DND-41 (cell line): ENCODE data around the gene DNAJB7.

ENCODE experiments used
- ATAC-seq: fragments of 200-7000 bp; cut with Tn5 transposase; 3 replicates; pipeline ENCODE4 v1.9.1; 2021; ENCODE audit warnings: low read depth; ENCODE audit not compliant: insufficient read depth
- DNase-seq: peaks from one replicate; pipeline ENCODE4 v3.0.0-alpha.2; 2020
- H2AFZ ChIP-seq: 2 replicates; pipeline ENCODE4 v1.6.0; 2012; ENCODE audit warnings: low read depth, low read length
- H3K27ac ChIP-seq: 2 replicates; pipeline ENCODE4 v1.5.1; 2012; ENCODE audit warnings: low read length, inconsistent platforms
- H3K27me3 ChIP-seq: fragments of 200-600 bp; sonication (generic); 2 replicates; pipeline ENCODE4 v1.6.0; 2012; ENCODE audit warnings: low read length, mild to moderate bottlenecking, inconsistent platforms; ENCODE audit not compliant: insufficient read depth, poor library complexity
- H3K36me3 ChIP-seq: 2 replicates; pipeline ENCODE4 v1.5.1; 2012; ENCODE audit warnings: low read length, inconsistent platforms; ENCODE audit not compliant: insufficient read depth
- H3K4me1 ChIP-seq: 2 replicates; pipeline ENCODE4 v1.5.1; 2012; ENCODE audit warnings: mild to moderate bottlenecking, low read length; ENCODE audit not compliant: insufficient read depth
- H3K4me2 ChIP-seq: 2 replicates; pipeline ENCODE4 v1.6.0; 2012; ENCODE audit warnings: mild to moderate bottlenecking, moderate library complexity, low read length, inconsistent platforms; ENCODE audit not compliant: insufficient read depth
- H3K4me3 ChIP-seq, 2 experiments: fragments of 200-600 bp in 1 of 2; shearing (Covaris generic) in 1 of 2; 2 replicates each; pipeline ENCODE4 v1.5.1; 2012 to 2016; ENCODE audit warnings: inconsistent platforms in 2 of 2, low read length in 2 of 2, mild to moderate bottlenecking in 2 of 2, low read depth in 1 of 2, moderate library complexity in 1 of 2
- H3K79me2 ChIP-seq: 2 replicates; pipeline ENCODE4 v1.6.0; 2012; ENCODE audit warnings: low read length, inconsistent platforms; ENCODE audit not compliant: insufficient read depth
- H3K9ac ChIP-seq: 2 replicates; pipeline ENCODE4 v1.6.0; 2012; ENCODE audit warnings: low read depth, mild to moderate bottlenecking, inconsistent platforms, low read length, moderate library complexity
- H3K9me3 ChIP-seq: 2 replicates; pipeline ENCODE4 v1.5.1; 2012; ENCODE audit warnings: low read length, moderate library complexity, mild to moderate bottlenecking, inconsistent platforms; ENCODE audit not compliant: insufficient read depth, severe bottlenecking
- H4K20me1 ChIP-seq: 2 replicates; pipeline ENCODE4 v1.6.0; 2012; ENCODE audit warnings: low read length; ENCODE audit not compliant: insufficient read depth
- CTCF ChIP-seq: IDR thresholded peaks from 2 replicates; pipeline ENCODE4 v1.5.1; 2012; ENCODE audit warnings: borderline replicate concordance, low read length, moderate library complexity, mild to moderate bottlenecking; ENCODE audit not compliant: poor library complexity, severe bottlenecking; ENCODE audit errors: extremely low read depth
- EZH2 ChIP-seq: IDR thresholded peaks from 3 replicates; pipeline ENCODE4 v1.6.1; 2012; ENCODE audit warnings: borderline replicate concordance, low read depth, mild to moderate bottlenecking, moderate library complexity, low read length, inconsistent platforms; ENCODE audit not compliant: severe bottlenecking

The DNAJB7 gene

GRCh38 chr22:40878922-40879321 lies 17.0 kb upstream of the DNAJB7 start:
- Histone ChIP-seq H4K20me1 (no peaks in the 10 kb centered on the region), H3K4me3 (no peak overlapping the region), H3K79me2 (no peaks in the 10 kb centered on the region), H3K9me3 (no peaks in the 10 kb centered on the region), H3K27me3 (no peaks in the 10 kb centered on the region), H3K9ac (no peak overlapping the region), H3K4me1 (no peaks in the 10 kb centered on the region), H3K4me2 (no peak overlapping the region), H2AFZ (no peak overlapping the region), H3K36me3 (peaks cover 19% of the 10 kb centered on the region), H3K27ac (no peak overlapping the region)
- TF ChIP-seq CTCF (no peak), EZH2 (no peak)
- no peak for DNase-seq
- no peak for ATAC-seq

GRCh38 chr22:40877488-40877887 lies 15.6 kb upstream of the DNAJB7 start:
- H3K4me1 ChIP-seq: no peaks in the 10 kb centered on the region
- H3K27ac ChIP-seq: no peak overlapping the region
- TF ChIP-seq CTCF: no peak
- no peak for TF ChIP-seq EZH2
- H3K4me2 ChIP-seq: no peak overlapping the region
- no peaks in the 10 kb centered on the region for H3K9me3 ChIP-seq
- H4K20me1 ChIP-seq: no peaks in the 10 kb centered on the region
- no peaks in the 10 kb centered on the region for H3K79me2 ChIP-seq
- no peak overlapping the region for H3K4me3 ChIP-seq
- no peak for DNase-seq
- no peak overlapping the region for H3K9ac ChIP-seq
- H2AFZ ChIP-seq: no peak overlapping the region
- no peaks in the 10 kb centered on the region for H3K27me3 ChIP-seq
- H3K36me3 ChIP-seq: peaks cover 12% of the 10 kb centered on the region
- ATAC-seq: no peak

GRCh38 chr22:40876907-40877306 lies 15.0 kb upstream of the DNAJB7 start:
- no peaks in the 10 kb centered on the region for H3K27me3 ChIP-seq
- no peaks in the 10 kb centered on the region for H3K9me3 ChIP-seq
- peaks cover 7% of the 10 kb centered on the region for H3K36me3 ChIP-seq
- H3K4me1 ChIP-seq: no peaks in the 10 kb centered on the region
- no peak for TF ChIP-seq CTCF
- no peak for TF ChIP-seq EZH2
- H3K79me2 ChIP-seq: no peaks in the 10 kb centered on the region
- DNase-seq (no peak), ATAC-seq (no peak)
- no peak overlapping the region for H3K9ac ChIP-seq
- no peak overlapping the region for H3K4me2 ChIP-seq
- no peak overlapping the region for H2AFZ ChIP-seq
- H3K4me3 ChIP-seq: no peak overlapping the region
- H3K27ac ChIP-seq: no peak overlapping the region
- no peaks in the 10 kb centered on the region for H4K20me1 ChIP-seq

- Histone ChIP-seq H3K9ac (no peak overlapping the region), H3K4me1 (no peaks in the 10 kb centered on the region), H2AFZ (no peak overlapping the region), H3K79me2 (no peaks in the 10 kb centered on the region), H3K27me3 (no peaks in the 10 kb centered on the region), H4K20me1 (no peaks in the 10 kb centered on the region), H3K9me3 (no peaks in the 10 kb centered on the region), H3K4me3 (no peak overlapping the region), H3K4me2 (no peak overlapping the region), H3K36me3 (0 out of 2 replicates have a peak, but pooled peaks cover 3% of the 10 kb centered on the region), H3K27ac (no peak overlapping the region)
- ATAC-seq (no peak), DNase-seq (no peak)
- no peak for TF ChIP-seq EZH2
- TF ChIP-seq CTCF: no peak
These were observed 13.2 kb upstream of the DNAJB7 start for GRCh38 chr22:40875111-40875510.
